Fibroblast of the aortic adventitia (primary cell): ENCODE results near the gene TMEM150B. TPM values are rescaled to one million over a fixed set of nuclear protein-coding genes. Genes with fewer than 3 reads are reported as not detected.

Experiments used
- DNase-seq: peaks from one replicate; pipeline ENCODE4 v3.0.0-alpha.2; 2010; ENCODE audit warnings: low read depth
- H3K4me3 ChIP-seq: 2 replicates; pipeline ENCODE4 v1.5.1; 2011; ENCODE audit warnings: low read depth, mild to moderate bottlenecking, control low read depth, low read length, moderate library complexity
- CTCF ChIP-seq: IDR thresholded peaks from 2 replicates; pipeline ENCODE4 v1.5.1; 2011; ENCODE audit warnings: mild to moderate bottlenecking, low read length, control low read depth, inconsistent platforms; ENCODE audit not compliant: insufficient read depth
- total RNA-seq: library from RNA; depleted of rRNA; stranded (reverse); fragments of >200 nt; gene quantifications from 2 replicates; pipeline ENCODE4 v1.2.3, GENCODE V29; 2012; ENCODE audit warnings: low replicate concordance

TMEM150B gene
- total RNA-seq, 1 donor = not detected

DNA sequence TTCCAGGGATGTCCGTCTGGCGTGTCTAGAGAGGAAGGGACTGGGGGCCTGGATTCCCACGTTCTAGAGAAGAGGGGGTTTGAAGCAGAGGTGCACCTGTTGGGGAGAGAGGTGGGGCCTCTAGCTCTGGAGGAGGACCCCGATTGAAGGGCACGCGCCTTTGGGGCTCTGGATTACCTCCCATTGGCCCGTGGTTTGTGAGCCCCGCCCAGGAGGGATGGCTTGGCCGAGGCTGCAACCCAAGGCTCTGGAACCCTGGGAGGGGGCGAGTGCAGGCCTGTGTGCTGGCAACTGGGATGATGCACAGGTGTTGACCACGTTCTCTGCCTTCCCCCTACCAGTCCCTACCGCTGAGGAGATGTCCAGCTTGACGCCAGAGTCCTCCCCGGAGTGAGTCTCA is 20.2 kb downstream of the TMEM150B start:
- no peak for TF ChIP-seq CTCF
- no peak for DNase-seq
- H3K4me3 ChIP-seq = no peak overlapping the region

- TF ChIP-seq CTCF = no peak
- H3K4me3 ChIP-seq = no peak overlapping the region
- DNase-seq = peak; percentile 11
These were observed 20.7 kb downstream of the TMEM150B start for GRCh38 chr19:55304279-55304978.

DNA sequence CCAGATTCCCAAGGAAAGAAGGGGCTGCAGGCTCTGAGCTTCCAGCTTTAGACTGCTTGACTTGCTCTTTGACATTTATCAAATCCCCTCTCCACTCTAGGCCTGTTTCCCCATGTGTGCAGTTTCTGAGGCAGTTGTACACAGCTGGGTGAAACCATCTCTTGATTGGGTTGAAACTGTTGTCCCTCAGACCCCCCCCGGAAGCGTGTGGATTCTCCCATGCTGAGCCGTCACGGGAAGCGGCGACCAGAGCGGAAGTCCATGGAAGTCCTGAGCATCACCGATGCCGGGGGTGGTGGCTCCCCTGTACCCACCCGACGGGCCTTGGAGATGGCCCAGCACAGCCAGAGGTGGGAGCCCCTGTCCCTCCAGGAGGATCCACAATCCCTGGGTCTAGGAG is 21.7 kb downstream of the TMEM150B start:
- no peak for TF ChIP-seq CTCF
- H3K4me3 ChIP-seq = no peak overlapping the region
- no peak for DNase-seq

DNA sequence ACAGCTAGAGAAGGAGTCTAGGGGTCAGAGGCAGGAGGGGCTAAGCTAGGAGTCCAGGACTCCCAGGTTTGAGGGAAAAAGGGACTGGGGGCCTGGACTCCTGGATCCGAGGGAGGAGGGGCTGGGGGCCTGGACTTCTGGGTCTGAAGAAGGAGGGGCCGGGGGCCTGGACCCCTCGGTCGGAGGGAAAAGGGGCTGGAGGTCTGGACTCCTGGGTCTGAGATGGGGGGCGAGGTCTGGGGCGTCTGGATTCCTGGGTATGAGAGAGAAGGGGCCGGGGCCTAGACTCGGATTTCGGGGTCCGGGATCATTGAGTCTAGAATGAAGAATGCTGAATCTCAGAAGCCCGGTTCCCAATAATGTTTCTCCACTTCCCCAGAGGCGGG is 22.8 kb downstream of the TMEM150B start:
- no peak for DNase-seq
- no peak overlapping the region for H3K4me3 ChIP-seq
- no peak for TF ChIP-seq CTCF

DNA sequence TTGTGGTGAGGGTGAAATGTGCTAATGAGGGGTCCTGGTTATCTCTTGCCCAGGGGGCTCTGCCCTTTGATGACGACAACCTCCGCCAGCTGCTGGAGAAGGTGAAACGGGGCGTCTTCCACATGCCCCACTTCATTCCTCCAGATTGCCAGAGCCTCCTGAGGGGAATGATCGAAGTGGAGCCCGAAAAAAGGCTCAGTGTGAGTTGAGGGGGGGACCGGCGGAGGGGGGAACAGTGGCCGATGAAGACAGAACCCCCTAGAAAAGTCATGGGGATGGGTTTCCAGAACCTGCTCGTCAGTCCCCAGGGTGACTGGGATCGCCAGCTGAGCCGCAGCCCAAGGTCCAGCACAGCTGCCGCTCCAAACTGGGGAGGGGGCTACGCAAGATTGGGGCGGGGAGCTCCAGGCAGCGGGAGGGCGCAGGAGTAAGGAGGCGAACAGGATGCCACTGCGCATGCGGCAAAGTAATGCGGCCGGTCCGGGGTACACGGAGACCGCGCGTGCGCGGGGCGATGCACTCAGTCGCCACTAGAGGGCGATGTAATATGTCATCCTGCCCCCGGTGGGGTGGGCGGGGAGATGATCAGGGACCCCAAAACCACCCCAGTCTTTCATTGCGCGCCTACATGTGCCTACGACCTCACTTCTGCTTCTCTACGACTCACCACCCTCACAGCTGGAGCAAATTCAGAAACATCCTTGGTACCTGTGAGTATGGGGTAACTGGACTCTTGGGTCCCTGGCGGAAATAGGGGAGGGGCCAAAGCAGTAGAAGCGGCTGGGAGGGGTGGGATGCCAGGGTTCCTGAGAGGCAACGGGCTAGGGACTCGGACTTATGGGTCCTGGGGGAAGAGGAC is 23.5 kb downstream of the TMEM150B start:
- H3K4me3 ChIP-seq = peak overlapping the region; percentile 55
- peak; percentile 75 for DNase-seq
- peak; percentile 88 for TF ChIP-seq CTCF

- H3K4me3 ChIP-seq = no peak overlapping the region
- DNase-seq = no peak
- TF ChIP-seq CTCF = no peak
These were observed 24.2 kb downstream of the TMEM150B start for GRCh38 chr19:55300886-55301458.
